Ammon's horn (tissue), 1 donor: Measurements from ENCODE around the gene CTSV.
"Not testable (repeated sequence)": the region's sequence is repeated elsewhere in the genome, so short reads cannot be mapped to it uniquely, and the experiment has no call there.

Source experiments
- DNase-seq: peaks from one replicate; pipeline ENCODE4 v3.0.0-alpha.2; 2016; ENCODE audit warnings: low spot score

CTSV gene

GRCh38 chr9:97041898-97042297 lies 3.0 kb upstream of the CTSV start:
- no peak for DNase-seq

GRCh38 chr9:97039514-97039860 lies 545 bp upstream of the CTSV start:
- DNase-seq, result no peak

GRCh38 chr9:97023505-97023904 lies 15.4 kb downstream of the CTSV start:
- DNase-seq, result not testable (repeated sequence)

- peak; percentile 77 for DNase-seq
Observed at GRCh38 chr9:97013151-97014132, 25.5 kb downstream of the CTSV start.

GRCh38 chr9:97012617-97013016 lies 26.3 kb downstream of the CTSV start:
- peak; percentile 4 for DNase-seq

- not testable (repeated sequence) for DNase-seq
Observed at GRCh38 chr9:97002195-97002594, 36.7 kb downstream of the CTSV start.

GRCh38 chr9:97001338-97001737 lies 37.6 kb downstream of the CTSV start:
- DNase-seq, result not testable (repeated sequence)

GRCh38 chr9:97000139-97000787 lies 38.7 kb downstream of the CTSV start:
- DNase-seq, result not testable (repeated sequence)

- not testable (repeated sequence) for DNase-seq
Observed at GRCh38 chr9:96999733-97000132, 39.2 kb downstream of the CTSV start.

GRCh38 chr9:96997009-96997701 lies 41.8 kb downstream of the CTSV start:
- DNase-seq, result not testable (repeated sequence)

GRCh38 chr9:96994531-96995016 lies 44.4 kb downstream of the CTSV start:
- DNase-seq, result not testable (repeated sequence)

GRCh38 chr9:96992303-96992702 lies 46.6 kb downstream of the CTSV start:
- DNase-seq, result not testable (repeated sequence)

GRCh38 chr9:96989747-96990318 lies 49.1 kb downstream of the CTSV start:
- DNase-seq, result not testable (repeated sequence)

- not testable (repeated sequence) for DNase-seq
Observed at GRCh38 chr9:96984887-96985286, 54.1 kb downstream of the CTSV start.

- not testable (repeated sequence) for DNase-seq
Observed at GRCh38 chr9:96984139-96984538, 54.8 kb downstream of the CTSV start.

- DNase-seq, result not testable (repeated sequence)
Observed at GRCh38 chr9:96983496-96984122, 55.3 kb downstream of the CTSV start.
